GM19397 (cell line): ENCODE data around the gene RAE1.
"Not testable (repeated sequence)": the region's sequence is repeated elsewhere in the genome, so short reads cannot be mapped to it uniquely, and the experiment has no call there.

Experiments
- ATAC-seq: cut with Tn5 transposase; IDR thresholded peaks from one replicate; pipeline ENCODE4 v1.9.1; 2021; ENCODE audit warnings: mild to moderate bottlenecking, moderate library complexity; ENCODE audit not compliant: unreplicated experiment

The RAE1 gene

GRCh38 chr20:57326667-57327455 is 24.2 kb upstream of the RAE1 start:
- no peak for ATAC-seq

- no peak for ATAC-seq
Observed at GRCh38 chr20:57327820-57328219, 23.2 kb upstream of the RAE1 start.

GRCh38 chr20:57329608-57330221 is 21.3 kb upstream of the RAE1 start, which contains the start of gene SPO11:
SPO11 (plus strand) TSS chr20:57329803; CDS start chr20:57329868, 65 bp downstream.
- ATAC-seq: no peak

GRCh38 chr20:57330998-57331397 is 20.1 kb upstream of the RAE1 start:
- no peak for ATAC-seq

- ATAC-seq: no peak
Observed at GRCh38 chr20:57332105-57333089, 18.7 kb upstream of the RAE1 start.

GRCh38 chr20:57335392-57335791 is 15.7 kb upstream of the RAE1 start:
- ATAC-seq: no peak

GRCh38 chr20:57341663-57342062 is 9.4 kb upstream of the RAE1 start:
- ATAC-seq: no peak

- ATAC-seq: no peak
Observed at GRCh38 chr20:57342829-57343228, 8.2 kb upstream of the RAE1 start.

- ATAC-seq: no peak
Observed at GRCh38 chr20:57346477-57346876, 4.6 kb upstream of the RAE1 start.

GRCh38 chr20:57347393-57347792 is 3.7 kb upstream of the RAE1 start:
- ATAC-seq: no peak

- ATAC-seq: not testable (repeated sequence)
Observed at GRCh38 chr20:57348200-57348921, 2.7 kb upstream of the RAE1 start.

GRCh38 chr20:57348922-57349574 is 2.0 kb upstream of the RAE1 start:
- not testable (repeated sequence) for ATAC-seq

GRCh38 chr20:57350081-57350710 is 859 bp upstream of the RAE1 start:
- no peak for ATAC-seq

GRCh38 chr20:57350726-57351041 is 371 bp upstream of the RAE1 start:
- ATAC-seq: not testable (repeated sequence)

- ATAC-seq: no peak
Observed at GRCh38 chr20:57352305-57352704, 1.2 kb downstream of the RAE1 start.

GRCh38 chr20:57353351-57353750 is 2.3 kb downstream of the RAE1 start:
- ATAC-seq: no peak

- ATAC-seq: no peak
Observed at GRCh38 chr20:57361517-57361916, 10.5 kb downstream of the RAE1 start.

- no peak for ATAC-seq
Observed at GRCh38 chr20:57364451-57364850, 13.4 kb downstream of the RAE1 start.

- ATAC-seq: no peak
Observed at GRCh38 chr20:57369596-57369995, 18.5 kb downstream of the RAE1 start.

- no peak for ATAC-seq
Observed at GRCh38 chr20:57370316-57370715, 19.3 kb downstream of the RAE1 start.
